ENCODE data around the gene SNRK.

The SNRK gene

DNA sequence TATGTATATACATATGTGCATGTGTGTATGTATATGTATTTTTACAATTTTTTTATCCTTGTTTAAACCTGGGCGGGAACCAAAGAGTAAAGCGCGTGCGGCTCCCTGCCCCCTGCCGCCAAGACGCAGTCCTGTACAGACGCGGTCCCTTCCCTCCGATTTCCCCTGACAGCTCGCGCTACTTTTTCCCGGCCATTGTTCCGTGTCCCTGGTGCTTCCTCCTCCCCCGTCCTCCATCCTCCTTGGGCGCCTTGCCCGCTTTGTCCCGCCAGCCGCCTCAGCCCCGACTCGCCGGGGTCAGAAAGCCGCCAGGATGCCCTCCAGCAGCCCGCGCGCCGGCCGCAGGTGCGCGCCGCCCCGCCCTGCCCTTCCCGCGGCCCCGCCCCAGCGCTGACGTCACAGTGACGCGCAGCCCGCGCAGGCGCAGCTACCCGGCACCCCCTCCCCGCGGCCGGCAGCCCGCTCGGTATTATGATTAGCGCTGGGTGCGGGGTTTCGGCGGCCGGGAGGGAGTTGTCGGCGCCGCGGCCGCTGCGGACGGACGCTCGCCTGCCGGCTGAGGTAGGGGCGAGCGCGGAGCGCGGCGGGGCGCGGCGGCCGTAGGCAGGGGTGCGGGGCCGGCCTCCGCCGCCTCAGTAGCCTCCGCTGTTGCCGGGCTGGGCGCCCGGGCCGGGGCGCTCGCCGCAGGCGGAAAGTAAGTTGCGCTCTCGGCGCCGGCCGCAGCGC is at the start of gene SNRK:
Gene SNRK (plus strand): TSS at position 426 of the 726 bp plus-strand sequence. CDS start 16,664 bp downstream, outside the sequence.
- TF ChIP-seq, protein P1, sequence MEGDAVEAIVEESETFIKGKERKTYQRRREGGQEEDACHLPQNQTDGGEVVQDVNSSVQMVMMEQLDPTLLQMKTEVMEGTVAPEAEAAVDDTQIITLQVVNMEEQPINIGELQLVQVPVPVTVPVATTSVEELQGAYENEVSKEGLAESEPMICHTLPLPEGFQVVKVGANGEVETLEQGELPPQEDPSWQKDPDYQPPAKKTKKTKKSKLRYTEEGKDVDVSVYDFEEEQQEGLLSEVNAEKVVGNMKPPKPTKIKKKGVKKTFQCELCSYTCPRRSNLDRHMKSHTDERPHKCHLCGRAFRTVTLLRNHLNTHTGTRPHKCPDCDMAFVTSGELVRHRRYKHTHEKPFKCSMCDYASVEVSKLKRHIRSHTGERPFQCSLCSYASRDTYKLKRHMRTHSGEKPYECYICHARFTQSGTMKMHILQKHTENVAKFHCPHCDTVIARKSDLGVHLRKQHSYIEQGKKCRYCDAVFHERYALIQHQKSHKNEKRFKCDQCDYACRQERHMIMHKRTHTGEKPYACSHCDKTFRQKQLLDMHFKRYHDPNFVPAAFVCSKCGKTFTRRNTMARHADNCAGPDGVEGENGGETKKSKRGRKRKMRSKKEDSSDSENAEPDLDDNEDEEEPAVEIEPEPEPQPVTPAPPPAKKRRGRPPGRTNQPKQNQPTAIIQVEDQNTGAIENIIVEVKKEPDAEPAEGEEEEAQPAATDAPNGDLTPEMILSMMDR (conservative IDR thresholded peaks at IDR 0.05; ENCODE audit: control insufficient read depth, insufficient read depth, low read depth, low read length): peak; percentile 8
- peak within 1 kb of the TSS; percentile 80 for H3K4me3 ChIP-seq (ENCODE audit: control insufficient read depth, low read depth, low read length)
- DNase-seq (ENCODE audit: low read depth): peak; percentile 55

DNA sequence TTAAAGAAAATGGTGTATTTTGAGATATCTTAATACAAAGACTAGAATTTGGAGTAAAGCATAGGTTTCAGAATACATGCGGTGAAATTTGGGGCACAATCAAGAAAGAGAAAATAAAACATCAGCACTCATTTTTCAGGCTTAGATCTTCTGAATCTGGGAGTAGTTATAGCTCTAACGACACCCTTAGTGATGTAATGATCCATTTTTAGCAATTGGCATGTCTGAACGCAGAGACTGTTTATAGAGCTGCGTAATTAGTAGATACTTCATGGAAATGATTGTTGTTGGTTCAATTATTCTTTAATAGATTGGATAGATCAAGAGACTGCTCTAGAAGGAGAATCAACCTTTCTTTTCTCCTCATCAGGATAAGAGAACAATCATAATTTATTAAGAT is 47.5 kb upstream of the SNRK start:
- DNase-seq (ENCODE audit: low read depth): no peak
- TF ChIP-seq, protein P1 (conservative IDR thresholded peaks at IDR 0.05; ENCODE audit: control insufficient read depth, insufficient read depth, low read depth, low read length): no peak
- no peak overlapping the region for H3K4me3 ChIP-seq (ENCODE audit: control insufficient read depth, low read depth, low read length)

DNA sequence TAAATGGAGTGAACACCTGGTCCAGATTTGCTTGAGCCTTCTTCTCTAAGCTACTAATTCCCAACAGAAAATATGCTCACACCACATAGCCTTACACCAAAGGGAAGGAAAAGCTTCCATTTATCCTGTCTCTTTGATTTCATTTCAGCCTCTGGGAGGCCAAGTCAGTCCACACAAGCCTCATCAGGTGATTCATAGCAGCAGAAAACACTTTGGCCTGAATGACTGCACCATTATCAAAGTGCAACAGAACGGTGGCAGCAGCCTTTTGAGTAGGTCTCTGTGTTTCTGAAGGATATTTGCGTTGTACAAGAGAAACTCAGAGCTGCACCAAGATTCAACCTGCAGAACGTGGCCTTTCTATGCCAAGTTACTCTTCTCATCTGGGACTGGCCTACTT is 46.6 kb upstream of the SNRK start:
- no peak overlapping the region for H3K4me3 ChIP-seq (ENCODE audit: control insufficient read depth, low read depth, low read length)
- TF ChIP-seq, protein P1 (conservative IDR thresholded peaks at IDR 0.05; ENCODE audit: control insufficient read depth, insufficient read depth, low read depth, low read length): no peak
- DNase-seq (ENCODE audit: low read depth): no peak

GRCh38 chr3:43243590-43244587 is 42.5 kb upstream of the SNRK start:
- H3K4me3 ChIP-seq (ENCODE audit: control insufficient read depth, low read depth, low read length): no peak overlapping the region
- peak; percentile 54 for DNase-seq (ENCODE audit: low read depth)
- TF ChIP-seq, protein P1 (conservative IDR thresholded peaks at IDR 0.05; ENCODE audit: control insufficient read depth, insufficient read depth, low read depth, low read length): no peak

GRCh38 chr3:43244694-43245093 is 41.6 kb upstream of the SNRK start:
- no peak overlapping the region for H3K4me3 ChIP-seq (ENCODE audit: control insufficient read depth, low read depth, low read length)

GRCh38 chr3:43246976-43247375 is 39.4 kb upstream of the SNRK start:
- DNase-seq (ENCODE audit: low read depth): no peak
- TF ChIP-seq, protein P1 (conservative IDR thresholded peaks at IDR 0.05; ENCODE audit: control insufficient read depth, insufficient read depth, low read depth, low read length): no peak

More at GRCh38 chr3:43244694-43245093, 41.6 kb upstream of the SNRK start:
- no peak for DNase-seq (ENCODE audit: low read depth)
- TF ChIP-seq, protein P1 (conservative IDR thresholded peaks at IDR 0.05; ENCODE audit: control insufficient read depth, insufficient read depth, low read depth, low read length): no peak

More at GRCh38 chr3:43246976-43247375, 39.4 kb upstream of the SNRK start:
- no peak overlapping the region for H3K4me3 ChIP-seq (ENCODE audit: control insufficient read depth, low read depth, low read length)

Measured in fibroblast of mammary gland (primary cell).